ENCODE data around the gene ART1.
A peak's percentile ranks its signal among the peaks of the same experiment; 100 is the strongest.
"Not testable (repeated sequence)": the region's sequence is repeated elsewhere in the genome, so short reads cannot be mapped to it uniquely, and the experiment has no call there.

ART1 gene

GRCh38 chr11:3644817-3645235, at the start of gene ART1:
TSS of gene ART1 (plus strand) at chr11:3645128. CDS start at chr11:3659214, 14,086 bp downstream.
- DNase-seq (ENCODE audit: extremely low spot score, insufficient read length, low read depth), result no peak

DNA sequence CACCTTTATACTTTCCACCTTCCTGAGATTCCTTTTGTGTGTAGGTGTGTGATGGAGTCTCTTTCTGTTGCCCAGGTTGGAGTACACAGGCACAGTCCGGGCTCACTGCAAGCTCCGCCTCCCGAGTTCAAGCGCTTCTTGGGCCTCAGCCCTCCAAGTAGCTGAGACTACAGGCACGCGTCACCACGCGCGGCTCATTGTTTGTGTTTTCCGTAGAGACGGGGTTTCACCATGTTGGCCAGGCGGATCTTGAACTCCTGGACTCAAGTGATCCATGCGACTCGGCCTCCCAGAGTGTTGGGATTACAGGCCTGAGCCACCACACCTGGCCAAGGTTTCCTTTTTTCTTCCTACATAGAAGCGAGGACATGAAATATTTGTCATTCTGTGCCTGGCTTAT, 47.2 kb upstream of the ART1 start:
- FAIRE-seq; DNase-seq (ENCODE audit: extremely low spot score, insufficient read length, low read depth): not testable (repeated sequence)

More at GRCh38 chr11:3644817-3645235, at the start of gene ART1:
- FAIRE-seq, result no peak

- not testable (repeated sequence) for FAIRE-seq; DNase-seq (ENCODE audit: extremely low spot score, insufficient read length, low read depth)
Observed at GRCh38 chr11:3600201-3600600, 44.7 kb upstream of the ART1 start.

DNA sequence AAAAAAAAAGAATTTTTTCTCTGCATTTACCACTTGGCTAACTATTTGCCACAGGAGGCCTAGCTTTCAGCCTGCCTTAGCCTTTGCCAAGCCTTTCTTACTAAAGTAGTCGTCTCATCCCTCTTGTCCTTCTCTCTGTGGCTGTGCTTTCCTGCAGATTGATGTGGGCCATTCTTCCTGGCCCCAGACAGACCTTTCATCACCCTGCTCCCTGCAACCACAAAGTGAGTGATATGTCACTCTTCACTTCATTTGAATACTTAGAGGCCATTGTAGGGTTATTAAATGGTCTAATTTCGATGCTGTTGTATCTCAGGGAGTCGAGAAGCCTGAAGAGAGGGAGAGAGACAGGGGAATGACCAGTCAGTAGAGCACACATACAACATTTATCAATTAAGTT, 40.8 kb upstream of the ART1 start:
- no peak for DNase-seq (ENCODE audit: extremely low spot score, insufficient read length, low read depth)
- no peak for FAIRE-seq

GRCh38 chr11:3605283-3605662, 39.7 kb upstream of the ART1 start:
- DNase-seq (ENCODE audit: extremely low spot score, insufficient read length, low read depth) (no peak), FAIRE-seq (no peak)

DNA sequence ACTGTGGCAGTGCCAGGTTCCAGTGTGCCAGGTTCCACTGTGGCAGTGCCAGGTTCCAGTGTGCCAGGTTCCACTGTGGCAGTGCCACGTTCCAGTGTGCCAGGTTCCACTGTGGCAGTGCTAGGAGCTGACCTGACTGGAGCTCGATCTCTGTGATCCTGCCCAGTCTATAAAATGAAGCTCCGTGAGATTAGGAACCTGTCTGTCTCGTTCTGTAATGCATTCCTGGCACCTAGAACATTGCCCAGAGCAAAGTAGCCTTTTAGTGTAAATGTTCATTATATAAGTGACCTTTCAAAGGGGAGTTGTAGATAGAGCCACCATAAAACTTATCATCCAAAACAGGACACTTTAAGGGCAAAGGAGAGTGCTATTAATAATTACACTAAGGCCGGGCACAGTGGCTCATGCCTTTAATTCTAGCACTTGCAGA, 39.1 kb upstream of the ART1 start:
- DNase-seq (ENCODE audit: extremely low spot score, insufficient read length, low read depth) (no peak), FAIRE-seq (no peak)

- DNase-seq (ENCODE audit: extremely low spot score, insufficient read length, low read depth) (peak; percentile 18), FAIRE-seq (peak; percentile 59)
Observed at GRCh38 chr11:3609416-3610265, 35.3 kb upstream of the ART1 start.

GRCh38 chr11:3610846-3611245, 34.1 kb upstream of the ART1 start:
- no peak for DNase-seq (ENCODE audit: extremely low spot score, insufficient read length, low read depth)
- FAIRE-seq, result no peak

DNA sequence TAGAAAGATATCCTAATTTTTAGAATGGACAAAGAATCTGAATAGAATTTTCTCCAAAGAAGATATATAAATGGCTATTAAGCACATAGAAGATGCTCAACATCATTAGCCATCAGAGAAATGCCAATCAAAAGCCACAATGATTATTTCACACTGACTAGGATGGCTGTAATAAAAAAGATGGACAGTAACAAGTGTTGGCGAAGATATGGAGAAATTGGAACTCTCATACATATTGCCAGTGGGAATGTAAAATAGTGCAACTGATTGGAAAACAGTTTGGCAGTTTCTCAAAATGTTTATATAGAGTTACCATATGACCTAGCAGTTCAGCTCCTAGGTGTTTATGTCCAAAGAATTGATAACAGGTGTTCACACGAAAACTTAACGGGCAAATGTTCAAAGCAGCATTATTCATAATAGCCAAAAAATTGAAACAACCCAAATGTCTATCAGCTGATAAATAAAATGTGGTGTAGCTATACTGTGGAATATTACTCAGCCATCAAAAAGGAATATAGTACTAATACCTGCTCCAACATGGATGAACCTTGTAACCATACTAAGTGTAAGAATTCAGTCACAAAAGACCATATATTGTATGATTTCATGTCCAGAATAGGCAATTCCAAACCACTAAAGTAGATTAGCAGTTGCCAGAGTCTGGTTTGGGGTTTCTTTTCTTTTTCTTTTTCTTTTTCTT, 32.8 kb upstream of the ART1 start:
- no peak for FAIRE-seq
- DNase-seq (ENCODE audit: extremely low spot score, insufficient read length, low read depth), result no peak

GRCh38 chr11:3613998-3614741, 30.8 kb upstream of the ART1 start:
- no peak for DNase-seq (ENCODE audit: extremely low spot score, insufficient read length, low read depth)
- FAIRE-seq, result peak; percentile 24

DNA sequence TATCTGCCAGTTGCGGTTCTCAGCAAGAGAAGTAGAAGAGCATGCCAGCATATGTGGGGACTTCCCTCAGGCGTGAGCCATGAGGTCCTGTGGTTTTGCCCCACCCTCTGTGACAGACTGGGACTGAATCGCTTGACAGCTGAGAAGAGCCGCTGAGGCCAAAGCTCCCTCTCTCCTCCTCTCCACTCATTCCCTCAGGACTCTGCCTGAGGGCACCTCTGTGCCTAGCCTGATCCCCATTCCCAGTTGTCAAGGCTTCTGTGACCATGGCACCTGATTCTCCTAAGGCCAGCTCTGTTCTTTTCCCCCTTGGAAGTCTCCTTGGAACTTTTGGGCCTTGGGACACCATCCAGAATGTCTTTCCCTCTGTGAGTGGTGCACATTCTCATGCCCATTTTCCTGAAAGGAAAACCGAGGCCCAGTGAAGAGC, 30.2 kb upstream of the ART1 start:
- FAIRE-seq, result peak; percentile 84
- no peak for DNase-seq (ENCODE audit: extremely low spot score, insufficient read length, low read depth)

GRCh38 chr11:3615998-3616397, 28.9 kb upstream of the ART1 start:
- FAIRE-seq (no peak), DNase-seq (ENCODE audit: extremely low spot score, insufficient read length, low read depth) (no peak)

DNA sequence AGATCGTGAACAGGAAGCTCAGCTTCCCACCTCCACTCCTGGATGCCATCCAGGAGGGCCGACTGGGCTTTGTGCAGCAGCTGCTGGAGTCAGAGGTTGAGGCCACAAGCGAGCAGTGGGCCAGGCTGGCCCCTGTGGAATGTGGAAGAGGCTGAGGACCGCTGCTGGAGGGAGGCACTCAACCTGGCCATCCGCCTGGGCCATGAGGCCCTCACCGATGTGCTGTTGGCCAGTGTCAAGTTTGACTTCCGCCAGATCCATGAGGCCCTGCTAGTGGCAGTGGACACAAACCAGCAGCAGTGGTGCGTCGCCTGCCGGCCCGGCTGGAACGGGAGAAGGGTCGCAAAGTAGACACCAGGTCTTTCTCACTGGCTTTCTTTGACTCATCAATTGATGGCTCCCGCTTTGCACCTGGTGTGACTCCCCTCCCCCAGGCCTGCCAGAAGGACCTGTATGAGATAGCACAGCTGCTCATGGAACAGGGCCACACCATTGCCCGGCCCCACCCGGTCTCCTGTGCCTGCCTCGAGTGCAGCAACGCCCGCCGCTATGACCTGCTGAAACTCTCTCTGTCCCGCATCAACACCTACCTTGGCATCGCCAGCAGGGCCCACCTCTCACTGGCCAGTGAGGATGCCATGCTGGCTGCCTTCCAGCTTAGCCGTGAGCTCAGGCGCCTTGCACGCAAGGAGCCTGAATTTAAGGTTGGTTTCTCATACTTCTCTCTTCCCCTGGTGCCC, 28.0 kb upstream of the ART1 start:
- DNase-seq (ENCODE audit: extremely low spot score, insufficient read length, low read depth) (no peak), FAIRE-seq (no peak)

DNA sequence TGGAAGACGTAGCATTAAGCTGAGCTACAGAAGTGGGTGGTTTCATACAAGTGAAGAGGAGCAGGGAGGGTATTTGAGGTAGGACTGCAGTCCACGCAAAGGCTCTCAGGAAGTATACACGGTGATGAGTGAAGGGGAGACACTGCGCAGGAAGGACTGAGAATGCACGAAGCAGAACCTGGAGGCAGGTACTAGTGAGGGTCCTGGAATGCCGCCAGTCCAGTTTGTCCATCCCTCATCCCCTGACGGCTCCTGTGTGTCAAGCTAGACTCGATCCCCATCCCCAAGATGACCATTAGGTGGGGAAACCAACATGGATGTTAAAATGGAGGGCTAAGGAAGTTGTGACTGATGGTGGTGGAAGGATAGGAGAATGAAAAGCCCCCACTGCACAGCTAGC, 26.9 kb upstream of the ART1 start:
- no peak for FAIRE-seq
- DNase-seq (ENCODE audit: extremely low spot score, insufficient read length, low read depth), result no peak

GRCh38 chr11:3622521-3622920, 22.4 kb upstream of the ART1 start:
- FAIRE-seq (no peak), DNase-seq (ENCODE audit: extremely low spot score, insufficient read length, low read depth) (no peak)

DNA sequence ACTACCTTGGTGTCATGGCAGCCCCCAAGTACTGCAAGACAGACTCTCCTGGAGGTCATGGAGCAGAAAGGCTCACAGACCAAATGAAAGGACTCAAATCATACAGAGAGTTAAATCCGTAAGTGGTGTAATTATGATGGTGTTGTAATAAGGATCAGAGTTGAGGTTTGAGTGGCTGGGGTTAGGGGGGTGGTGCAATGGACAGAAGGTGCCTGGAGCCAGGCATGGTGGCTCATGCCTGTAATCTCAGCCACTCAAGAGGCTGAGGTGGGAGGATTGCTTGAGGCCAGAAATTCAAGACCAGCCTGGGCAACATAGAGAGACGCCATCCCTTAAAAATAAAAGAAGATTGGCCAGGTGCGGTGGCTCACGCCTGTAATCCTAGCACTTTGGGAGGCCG, 21.8 kb upstream of the ART1 start:
- FAIRE-seq (no peak), DNase-seq (ENCODE audit: extremely low spot score, insufficient read length, low read depth) (no peak)

GRCh38 chr11:3623767-3624458, 21.0 kb upstream of the ART1 start:
- FAIRE-seq (no peak), DNase-seq (ENCODE audit: extremely low spot score, insufficient read length, low read depth) (no peak)

GRCh38 chr11:3626250-3626960, 18.5 kb upstream of the ART1 start:
- FAIRE-seq (no peak), DNase-seq (ENCODE audit: extremely low spot score, insufficient read length, low read depth) (no peak)

- no peak for DNase-seq (ENCODE audit: extremely low spot score, insufficient read length, low read depth)
- FAIRE-seq, result no peak
Observed at GRCh38 chr11:3627291-3627690, 17.6 kb upstream of the ART1 start.

Data from GM18507 (cell line).